ENCODE data around the gene WBP4. TPM values are rescaled to one million over a fixed set of nuclear protein-coding genes. Genes with fewer than 3 reads are reported as not detected.
A peak's percentile ranks its signal among the peaks of the same experiment; 100 is the strongest.

Gene WBP4
- total and polyA plus RNA-seq, 2 of the 13 experiments (the other 11 are each of a cell fraction or from before 2014, with no cell fraction given) = 6.7 to 11.7 TPM

GRCh38 chr13:41058295-41059070 is 2.8 kb upstream of the WBP4 start:
- POLR2A ChIA-PET = interaction anchor here (0.6 kb wide), 1 partner anchor 72 kb away, joined by 3 read pairs; no protein-coding TSS in a partner anchor
- 59% methylated on average over 18 of the region's 18 CpGs for WGBS (ENCODE audit: low lambda C conversion rate)
- Histone ChIP-seq H3K4me3 (replicated peaks in 1 of 3; ENCODE audit: insufficient read depth in 1 of 3, low read depth in 2 of 3, low read length in 3 of 3) (peak overlapping the region; percentile 84 to 96 (median 90)), H3K27me3 (ENCODE audit: control insufficient read depth in 1 of 2, insufficient read depth in 2 of 2, low read length in 2 of 2) (no peaks in the 10 kb centered on the region; a peak in 1 of 5 replicates), H3K9me3 (ENCODE audit: low read length) (no peaks in the 10 kb centered on the region), H3K27ac (ENCODE audit: extremely low read length, insufficient read depth, low read length) (peak overlapping the region; percentile 98), H2AFZ (ENCODE audit: low read length) (no peak overlapping the region), H3K79me2 (ENCODE audit: insufficient read depth, low read length) (peaks cover 92% of the 10 kb centered on the region), H4K20me1 (ENCODE audit: insufficient read depth, low read length) (peaks cover 51% of the 10 kb centered on the region), H3K36me3 (replicated peaks in 1 of 2; ENCODE audit: control insufficient read depth in 1 of 2, insufficient read depth in 2 of 2, low read length in 2 of 2) (no peaks in the 10 kb centered on the region), H3K4me2 (ENCODE audit: low read depth, low read length) (peak overlapping the region; percentile 86), H3K9ac (ENCODE audit: insufficient read depth, low read depth, low read length) (peak overlapping the region; percentile 93), H3K4me1 (ENCODE audit: insufficient read depth, low read length) (peaks cover 68% of the 10 kb centered on the region)
- no peak for ATAC-seq
- FAIRE-seq = no peak
- intact Hi-C loops (cut with micrococcal nuclease; ENCODE audit: unreplicated experiment) = loop anchor here (5.0 kb wide), 1 partner anchor 41 kb away; the partner anchor contains the start of gene ELF1
- CTCF ChIA-PET (ENCODE audit: low intra/inter-chr PET ratio, low total read pairs) = no interaction called here
- no TSS peak for BruUV-seq (replicated peaks)
- DNase-seq (ENCODE audit: low spot score) = no peak
- in situ Hi-C loops (cut with HindIII; ENCODE audit: extremely low pct_ligation_motif_present, low pct_unique_long_range_greater_than_20kb) = loop anchor here (10.0 kb wide), 1 partner anchor 84 kb away; no protein-coding TSS in a partner anchor
- peak; percentile 70 for TF ChIP-seq CEBPG (CRISPR knock-in tag; IDR thresholded peaks at IDR 0.05)
- peak; percentile 42; the same call in 1 of the 2 replicates for TF ChIP-seq ZNF460 (CRISPR knock-in tag; IDR thresholded peaks at IDR 0.05; ENCODE audit: borderline replicate concordance)
- TF ChIP-seq ATF3 (CRISPR knock-in tag; IDR thresholded peaks at IDR 0.05) = 0 out of 2 replicates have a peak, but pooled peaks have one; percentile 48
- 0 out of 2 replicates have a peak, but pooled peaks have one; percentile 23 for TF ChIP-seq IKZF5 (CRISPR knock-in tag; IDR thresholded peaks at IDR 0.05)
- TF ChIP-seq ATF4 (CRISPR knock-in tag; IDR thresholded peaks at IDR 0.05) = peak in 1 of 2 experiments; percentile 82; a peak in 2 of 4 replicates
- TF ChIP-seq LCORL (IDR thresholded peaks at IDR 0.05) = no peak
- 0 out of 2 replicates have a peak, but pooled peaks have one; percentile 22 for TF ChIP-seq LCORL (CRISPR knock-in tag; IDR thresholded peaks at IDR 0.05)
- no peak for TF ChIP-seq NFE2L1 (CRISPR knock-in tag; IDR thresholded peaks at IDR 0.05; ENCODE audit: borderline replicate concordance)
- TF ChIP-seq ZMYM2 (CRISPR knock-in tag; IDR thresholded peaks at IDR 0.05) = 0 out of 2 replicates have a peak, but pooled peaks have one; percentile 28
- TF ChIP-seq HMGXB4 (CRISPR knock-in tag; IDR thresholded peaks at IDR 0.05; ENCODE audit: borderline replicate concordance in 1 of 2, low read depth in 1 of 2) = 0 out of 4 replicates have a peak, but pooled peaks of 1 of the 2 experiments have one; percentile 38
- no peak for TF ChIP-seq ZNF75D (CRISPR knock-in tag; IDR thresholded peaks at IDR 0.05; ENCODE audit: borderline replicate concordance)
- no peak for TF ChIP-seq ZNF597 (CRISPR knock-in tag; IDR thresholded peaks at IDR 0.05)
- 0 out of 2 replicates have a peak, but pooled peaks have one; percentile 16 for TF ChIP-seq HDAC1 (CRISPR knock-in tag; IDR thresholded peaks at IDR 0.05)
- TF ChIP-seq KMT2A (CRISPR knock-in tag; IDR thresholded peaks at IDR 0.05) = peak; percentile 44; the same call in 1 of the 2 replicates

Measured in HepG2 (cell line).